IPS-NIHi7 (cell line): ENCODE data around the gene MRPL4.

Experiments
- DNase-seq: peaks from one replicate; pipeline ENCODE4 v3.0.0; 2012; ENCODE audit warnings: mixed read lengths; ENCODE audit errors: extremely low spot score

The MRPL4 gene

DNA sequence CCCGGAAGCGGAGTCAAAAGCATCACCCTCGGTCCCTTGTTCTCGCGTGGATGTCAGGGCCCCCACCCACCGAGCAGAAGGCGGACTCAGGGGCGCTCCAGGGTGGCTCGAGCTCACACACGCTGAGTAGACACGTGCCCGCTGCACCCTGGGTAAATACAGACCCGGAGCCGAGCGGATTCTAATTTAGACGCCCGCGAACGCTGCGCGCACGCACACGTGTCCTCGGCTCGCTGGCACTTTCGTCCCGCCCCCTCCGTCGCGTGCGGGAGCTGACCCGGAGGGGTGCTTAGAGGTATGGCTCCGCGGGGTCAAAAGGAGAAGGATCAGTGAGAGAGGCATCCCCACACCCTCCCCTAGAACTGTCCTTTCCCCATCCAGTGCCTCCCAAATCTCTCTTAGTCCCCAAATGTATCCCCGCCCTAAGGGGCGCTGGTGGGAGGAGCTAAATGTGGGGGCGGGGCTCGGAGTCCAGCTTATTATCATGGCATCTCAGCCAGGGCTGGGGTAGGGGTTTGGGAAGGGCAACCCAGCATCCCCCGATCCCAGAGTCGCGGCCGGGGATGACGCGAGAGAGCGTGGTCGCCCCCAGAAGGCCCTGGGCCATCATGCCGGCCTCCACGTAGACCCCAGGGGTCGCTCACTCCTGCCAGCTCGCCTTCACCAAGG, 37.3 kb downstream of the MRPL4 start:
- DNase-seq, result peak; percentile 57

DNA sequence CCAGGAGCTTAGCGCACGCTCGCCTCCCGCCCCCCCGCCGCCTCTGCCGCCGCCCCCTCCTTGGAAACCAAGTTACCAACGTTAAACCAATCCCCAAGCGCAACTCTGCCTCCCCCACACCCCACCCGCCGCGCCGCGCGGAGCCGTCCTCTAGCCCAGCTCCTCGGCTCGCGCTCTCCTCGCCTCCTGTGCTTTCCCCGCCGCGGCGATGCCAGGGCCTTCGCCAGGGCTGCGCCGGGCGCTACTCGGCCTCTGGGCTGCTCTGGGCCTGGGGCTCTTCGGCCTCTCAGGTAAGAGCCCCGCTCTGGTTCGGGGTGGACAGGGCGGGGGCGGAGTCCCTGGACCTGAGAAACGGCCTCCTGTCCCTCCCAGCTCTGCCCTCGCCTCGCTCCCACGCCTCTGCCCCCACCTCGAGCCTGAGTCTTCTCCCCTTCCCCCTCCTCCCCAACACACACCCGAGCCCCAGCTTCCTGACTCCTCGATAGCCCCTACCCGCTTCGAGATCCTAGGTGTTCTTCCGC, 37.9 kb downstream of the MRPL4 start, which contains the start of gene ICAM5:
ICAM5 (plus strand) TSS at position 117 of the 521 bp plus-strand sequence; CDS start at position 209, 92 bp downstream.
- DNase-seq, result no peak

DNA sequence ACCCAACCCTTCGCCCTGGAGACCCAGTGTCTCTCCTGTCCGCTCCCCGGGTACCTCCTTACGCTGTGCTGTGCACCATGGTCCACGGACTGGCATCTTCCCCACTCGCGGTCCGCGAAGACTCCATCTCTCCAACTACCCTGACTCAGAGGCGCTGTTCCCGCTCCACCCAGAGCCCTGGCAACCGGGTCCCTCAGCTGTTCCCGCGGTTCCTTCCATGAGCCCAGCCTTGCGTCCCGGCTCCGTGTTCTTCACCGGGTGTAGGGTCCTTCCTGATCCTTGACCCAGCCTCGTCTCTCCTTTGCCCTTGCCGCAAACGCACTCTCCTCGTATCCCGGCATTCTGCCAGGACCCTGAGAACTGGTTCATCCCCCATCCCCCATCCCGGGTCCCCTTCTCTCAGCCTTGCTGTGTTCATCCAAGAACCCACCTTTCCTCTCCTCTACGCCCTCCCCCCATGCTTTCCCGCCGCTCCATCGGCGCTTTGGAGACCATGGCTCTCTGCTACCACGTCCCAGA, 38.4 kb downstream of the MRPL4 start:
- DNase-seq, result no peak

DNA sequence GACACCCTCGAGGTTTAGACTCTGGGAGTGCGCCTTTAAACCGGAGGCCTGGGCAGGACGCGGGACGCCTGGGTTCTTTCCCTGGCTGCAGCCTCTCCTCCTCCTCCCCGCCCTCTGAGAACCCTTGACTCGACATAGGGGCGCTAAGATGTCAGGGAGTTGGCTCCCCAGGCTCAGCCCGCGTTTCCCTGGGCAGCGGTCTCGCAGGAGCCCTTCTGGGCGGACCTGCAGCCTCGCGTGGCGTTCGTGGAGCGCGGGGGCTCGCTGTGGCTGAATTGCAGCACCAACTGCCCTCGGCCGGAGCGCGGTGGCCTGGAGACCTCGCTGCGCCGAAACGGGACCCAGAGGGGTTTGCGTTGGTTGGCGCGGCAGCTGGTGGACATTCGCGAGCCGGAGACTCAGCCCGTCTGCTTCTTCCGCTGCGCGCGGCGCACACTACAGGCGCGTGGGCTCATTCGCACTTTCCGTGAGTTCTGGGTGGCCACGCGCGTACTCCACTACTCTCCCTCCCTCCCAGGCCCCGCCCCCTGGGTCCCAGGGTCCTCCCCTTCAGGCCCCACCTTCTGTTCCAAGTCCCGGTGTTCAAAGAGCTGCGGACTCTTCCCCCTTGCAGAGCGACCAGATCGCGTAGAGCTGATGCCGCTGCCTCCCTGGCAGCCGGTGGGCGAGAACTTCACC, 39.0 kb downstream of the MRPL4 start:
- peak; percentile 44 for DNase-seq

DNA sequence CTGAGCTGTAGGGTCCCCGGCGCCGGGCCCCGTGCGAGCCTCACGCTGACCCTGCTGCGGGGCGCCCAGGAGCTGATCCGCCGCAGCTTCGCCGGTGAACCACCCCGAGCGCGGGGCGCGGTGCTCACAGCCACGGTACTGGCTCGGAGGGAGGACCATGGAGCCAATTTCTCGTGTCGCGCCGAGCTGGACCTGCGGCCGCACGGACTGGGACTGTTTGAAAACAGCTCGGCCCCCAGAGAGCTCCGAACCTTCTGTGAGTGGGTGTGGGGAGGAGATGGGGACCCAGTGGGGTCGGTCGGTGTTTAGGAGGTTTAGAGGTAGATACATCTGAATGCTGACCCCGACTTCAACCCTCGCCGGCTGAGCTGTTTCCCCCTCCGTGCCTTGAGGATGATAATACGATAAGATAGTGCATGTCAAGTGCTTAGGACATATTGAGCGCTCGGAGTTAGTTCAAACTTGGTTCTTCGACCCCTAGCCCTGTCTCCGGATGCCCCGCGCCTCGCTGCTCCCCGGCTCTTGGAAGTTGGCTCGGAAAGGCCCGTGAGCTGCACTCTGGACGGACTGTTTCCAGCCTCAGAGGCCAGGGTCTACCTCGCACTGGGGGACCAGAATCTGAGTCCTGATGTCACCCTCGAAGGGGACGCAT, 39.7 kb downstream of the MRPL4 start:
- DNase-seq, result no peak

DNA sequence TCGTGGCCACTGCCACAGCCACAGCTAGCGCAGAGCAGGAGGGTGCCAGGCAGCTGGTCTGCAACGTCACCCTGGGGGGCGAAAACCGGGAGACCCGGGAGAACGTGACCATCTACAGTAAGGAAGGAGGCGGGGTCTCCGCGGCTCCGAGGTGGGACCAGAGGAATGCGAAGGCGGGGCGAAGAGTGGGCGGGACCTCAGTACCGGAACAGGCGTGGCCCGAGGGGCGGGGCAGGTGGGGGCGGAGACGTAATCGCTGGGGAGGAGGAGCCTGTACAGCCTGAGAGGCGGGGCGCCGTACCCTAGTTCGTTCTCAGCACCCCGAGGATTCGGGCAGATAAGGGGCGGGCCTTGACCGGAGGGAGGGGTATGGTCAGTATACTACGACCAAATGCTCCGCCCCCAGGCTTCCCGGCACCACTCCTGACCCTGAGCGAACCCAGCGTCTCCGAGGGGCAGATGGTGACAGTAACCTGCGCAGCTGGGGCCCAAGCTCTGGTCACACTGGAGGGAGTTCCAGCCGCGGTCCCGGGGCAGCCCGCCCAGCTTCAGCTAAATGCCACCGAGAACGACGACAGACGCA, 40.3 kb downstream of the MRPL4 start:
- DNase-seq, result peak; percentile 86

DNA sequence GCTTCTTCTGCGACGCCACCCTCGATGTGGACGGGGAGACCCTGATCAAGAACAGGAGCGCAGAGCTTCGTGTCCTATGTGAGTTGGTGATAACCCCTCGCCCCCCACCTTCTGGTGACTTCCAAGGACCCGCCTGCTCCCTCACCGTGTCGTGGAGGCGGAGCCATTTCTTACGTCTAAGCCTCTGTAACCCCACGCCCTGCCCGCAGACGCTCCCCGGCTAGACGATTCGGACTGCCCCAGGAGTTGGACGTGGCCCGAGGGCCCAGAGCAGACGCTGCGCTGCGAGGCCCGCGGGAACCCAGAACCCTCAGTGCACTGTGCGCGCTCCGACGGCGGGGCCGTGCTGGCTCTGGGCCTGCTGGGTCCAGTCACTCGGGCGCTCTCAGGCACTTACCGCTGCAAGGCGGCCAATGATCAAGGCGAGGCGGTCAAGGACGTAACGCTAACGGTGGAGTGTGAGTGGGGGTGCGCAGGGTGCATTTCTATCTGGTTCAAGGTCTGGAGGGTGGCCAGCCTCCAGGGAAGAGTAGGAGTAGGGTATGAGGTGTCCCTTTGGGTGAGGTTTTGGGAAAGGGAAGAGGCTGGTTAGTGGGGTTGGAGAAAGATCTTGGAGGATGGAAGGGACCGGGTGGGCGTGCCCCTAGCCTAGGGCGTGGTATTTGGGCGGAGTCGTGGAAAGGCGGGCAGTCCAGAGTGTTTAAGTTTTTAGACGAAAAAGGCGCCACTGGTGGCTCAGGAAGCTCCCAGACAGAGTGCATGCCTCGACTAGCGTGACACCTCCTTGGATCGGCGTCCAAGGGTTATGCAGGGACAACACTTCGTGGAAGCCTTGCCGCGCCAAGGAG, 41.0 kb downstream of the MRPL4 start:
- DNase-seq, result no peak

DNA sequence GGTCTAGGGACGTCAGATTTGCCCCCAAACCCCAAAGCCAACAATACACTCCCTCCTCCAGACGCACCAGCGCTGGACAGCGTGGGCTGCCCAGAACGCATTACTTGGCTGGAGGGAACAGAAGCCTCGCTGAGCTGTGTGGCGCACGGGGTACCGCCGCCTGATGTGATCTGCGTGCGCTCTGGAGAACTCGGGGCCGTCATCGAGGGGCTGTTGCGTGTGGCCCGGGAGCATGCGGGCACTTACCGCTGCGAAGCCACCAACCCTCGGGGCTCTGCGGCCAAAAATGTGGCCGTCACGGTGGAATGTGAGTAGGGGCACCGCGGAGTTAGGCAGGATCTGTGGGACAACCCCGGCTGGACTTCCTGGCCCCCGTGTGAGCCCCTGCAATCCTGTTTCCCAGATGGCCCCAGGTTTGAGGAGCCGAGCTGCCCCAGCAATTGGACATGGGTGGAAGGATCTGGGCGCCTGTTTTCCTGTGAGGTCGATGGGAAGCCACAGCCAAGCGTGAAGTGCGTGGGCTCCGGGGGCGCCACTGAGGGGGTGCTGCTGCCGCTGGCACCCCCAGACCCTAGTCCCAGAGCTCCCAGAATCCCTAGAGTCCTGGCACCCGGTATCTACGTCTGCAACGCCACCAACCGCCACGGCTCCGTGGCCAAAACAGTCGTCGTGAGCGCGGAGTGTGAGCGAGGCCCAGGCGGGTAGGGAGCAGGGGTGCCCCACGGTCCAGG, 41.8 kb downstream of the MRPL4 start:
- DNase-seq, result no peak

DNA sequence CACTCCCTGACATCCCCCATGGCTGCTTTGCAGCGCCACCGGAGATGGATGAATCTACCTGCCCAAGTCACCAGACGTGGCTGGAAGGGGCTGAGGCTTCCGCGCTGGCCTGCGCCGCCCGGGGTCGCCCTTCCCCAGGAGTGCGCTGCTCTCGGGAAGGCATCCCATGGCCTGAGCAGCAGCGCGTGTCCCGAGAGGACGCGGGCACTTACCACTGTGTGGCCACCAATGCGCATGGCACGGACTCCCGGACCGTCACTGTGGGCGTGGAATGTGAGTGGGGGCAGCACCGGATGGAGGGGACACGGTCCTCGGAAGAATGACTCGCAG, 42.3 kb downstream of the MRPL4 start:
- peak; percentile 61 for DNase-seq

DNA sequence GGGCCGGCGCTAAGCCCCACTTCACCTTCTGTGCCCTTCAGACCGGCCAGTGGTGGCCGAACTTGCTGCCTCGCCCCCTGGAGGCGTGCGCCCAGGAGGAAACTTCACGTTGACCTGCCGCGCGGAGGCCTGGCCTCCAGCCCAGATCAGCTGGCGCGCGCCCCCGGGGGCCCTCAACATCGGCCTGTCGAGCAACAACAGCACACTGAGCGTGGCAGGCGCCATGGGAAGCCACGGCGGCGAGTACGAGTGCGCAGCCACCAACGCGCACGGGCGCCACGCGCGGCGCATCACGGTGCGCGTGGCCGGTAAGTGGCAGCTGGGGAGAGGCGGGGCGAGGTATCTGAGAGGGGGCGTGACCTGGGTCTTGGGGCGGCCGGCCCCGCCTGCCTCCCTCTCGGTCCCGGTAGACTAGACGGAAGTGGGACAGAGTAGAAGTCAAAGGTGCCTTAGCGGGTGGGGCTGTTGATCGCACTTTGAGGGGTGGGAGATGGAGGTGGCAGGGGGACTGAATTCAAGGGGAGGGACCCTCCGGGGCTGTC, 43.4 kb downstream of the MRPL4 start:
- no peak for DNase-seq

DNA sequence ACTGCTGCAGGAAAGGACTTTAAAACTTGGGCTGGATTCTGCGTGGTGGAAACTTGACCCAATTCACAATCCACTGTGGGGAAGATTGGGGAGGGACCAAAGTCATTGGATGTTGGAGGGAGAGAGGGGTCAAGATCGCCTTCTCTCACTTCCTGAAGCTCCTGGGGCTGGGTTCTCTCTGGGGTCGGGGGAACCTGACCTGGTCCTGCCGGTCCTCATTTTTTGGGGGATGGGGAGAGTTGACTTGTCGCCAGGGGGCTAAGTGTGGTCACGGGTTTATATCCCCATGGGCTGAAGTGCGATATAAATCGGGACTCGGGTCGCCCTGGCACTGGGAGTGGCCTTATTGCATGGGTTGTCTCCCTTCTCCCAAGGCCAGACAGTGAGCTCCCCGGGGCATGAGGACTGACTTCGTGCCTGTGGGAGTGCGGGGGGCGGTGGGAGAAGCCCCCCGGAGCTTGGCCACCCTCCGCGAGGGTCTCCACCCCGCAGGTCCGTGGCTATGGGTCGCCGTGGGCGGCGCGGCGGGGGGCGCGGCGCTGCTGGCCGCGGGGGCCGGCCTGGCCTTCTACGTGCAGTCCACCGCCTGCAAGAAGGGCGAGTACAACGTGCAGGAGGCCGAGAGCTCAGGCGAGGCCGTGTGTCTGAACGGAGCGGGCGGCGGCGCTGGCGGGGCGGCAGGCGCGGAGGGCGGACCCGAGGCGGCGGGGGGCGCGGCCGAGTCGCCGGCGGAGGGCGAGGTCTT, 44.0 kb downstream of the MRPL4 start:
- peak; percentile 61 for DNase-seq

DNA sequence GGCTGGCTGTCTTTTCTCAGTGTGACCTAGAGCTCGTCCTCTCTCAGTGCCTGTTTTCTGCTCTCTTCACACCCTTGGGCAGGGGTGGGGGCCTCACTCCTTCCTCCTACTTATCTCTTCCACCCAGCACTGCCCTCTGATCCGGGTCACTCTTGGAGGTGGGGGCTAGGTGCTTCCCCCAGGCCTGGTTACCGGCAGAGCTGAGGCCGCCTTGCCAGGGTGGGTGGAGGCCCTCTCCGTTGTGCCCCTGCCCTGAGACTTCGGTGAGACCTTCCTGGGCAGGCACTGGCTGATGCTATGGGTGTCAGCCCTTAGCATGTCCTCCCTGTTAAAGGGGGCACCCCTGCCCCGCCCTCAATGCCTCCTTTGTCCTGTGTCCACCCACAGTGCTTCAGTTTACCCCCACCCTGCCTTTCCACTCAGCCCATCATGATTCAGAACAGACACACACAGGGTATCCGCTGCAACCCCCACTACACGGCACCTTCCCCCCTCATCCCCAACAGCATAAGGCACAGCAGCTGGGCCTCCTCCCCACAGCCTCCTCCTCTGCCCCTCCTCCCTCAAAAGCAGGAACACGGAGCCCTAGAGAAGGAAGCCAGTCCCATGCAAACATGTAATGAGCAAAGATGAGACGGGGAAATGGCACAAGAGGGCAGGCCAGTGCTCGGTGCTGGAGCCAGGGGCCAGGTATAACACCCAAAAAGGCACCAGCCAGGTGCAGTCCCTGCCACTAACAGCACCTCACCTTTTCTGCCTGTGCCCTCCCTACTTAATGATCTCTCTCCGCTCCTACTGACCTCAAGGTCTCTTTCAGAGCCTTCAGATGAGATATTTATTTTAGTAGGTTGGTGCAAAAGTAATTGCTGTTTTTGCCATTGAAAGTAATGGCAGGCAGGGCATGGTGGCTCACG, 47.8 kb downstream of the MRPL4 start:
- DNase-seq, result no peak

DNA sequence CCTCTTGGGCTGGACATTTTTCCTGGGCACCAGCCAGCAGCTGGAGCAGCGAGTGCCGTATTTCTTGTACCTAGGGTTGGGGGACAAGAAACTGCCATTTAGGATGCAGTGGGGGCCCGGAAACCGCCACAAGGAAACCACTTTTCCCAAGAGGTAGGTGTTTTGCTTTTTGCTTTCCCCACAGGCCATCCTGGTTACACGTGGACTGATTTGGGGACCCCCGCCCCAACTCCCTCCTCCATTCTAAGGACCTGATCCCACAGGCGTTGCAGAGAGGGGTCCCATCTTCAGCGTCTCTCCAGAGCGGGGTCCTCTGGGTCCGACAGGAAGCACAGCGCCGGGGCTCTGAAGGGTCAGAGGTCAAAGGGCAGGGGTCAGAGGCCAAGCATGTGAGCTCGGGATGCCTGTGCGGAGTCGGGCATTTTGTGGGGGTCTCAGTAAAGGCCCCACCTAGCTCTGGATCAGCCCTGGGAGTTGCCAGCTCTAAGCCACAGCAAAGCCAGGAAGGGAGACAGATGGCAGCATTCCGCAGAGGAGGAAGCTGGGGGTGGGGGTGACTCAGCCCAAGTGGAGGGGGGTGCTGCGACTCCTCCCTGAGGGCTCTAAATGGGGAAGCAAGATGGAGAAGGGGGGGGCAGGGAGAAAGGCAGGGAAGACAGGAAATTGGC, 53.3 kb downstream of the MRPL4 start:
- no peak for DNase-seq

DNA sequence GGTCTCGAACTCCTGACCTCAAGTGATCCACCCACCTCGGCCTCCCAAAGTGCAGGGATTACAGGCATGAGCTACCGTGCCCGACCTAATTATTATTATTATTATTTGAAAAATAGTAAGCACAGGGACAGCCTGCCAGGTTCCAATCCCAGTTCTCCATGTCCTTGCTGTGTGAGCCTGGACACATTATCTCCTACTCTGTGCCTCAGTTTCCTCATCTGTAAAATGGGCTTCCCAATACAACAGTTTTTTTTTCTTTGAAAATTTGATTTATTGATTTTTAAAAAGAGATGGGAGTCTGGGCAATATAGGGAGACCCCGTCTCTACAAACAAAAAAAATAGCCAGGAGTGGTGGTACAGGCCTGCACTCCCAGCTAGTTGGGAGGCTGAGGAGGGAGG, 54.3 kb downstream of the MRPL4 start:
- DNase-seq, result no peak

DNA sequence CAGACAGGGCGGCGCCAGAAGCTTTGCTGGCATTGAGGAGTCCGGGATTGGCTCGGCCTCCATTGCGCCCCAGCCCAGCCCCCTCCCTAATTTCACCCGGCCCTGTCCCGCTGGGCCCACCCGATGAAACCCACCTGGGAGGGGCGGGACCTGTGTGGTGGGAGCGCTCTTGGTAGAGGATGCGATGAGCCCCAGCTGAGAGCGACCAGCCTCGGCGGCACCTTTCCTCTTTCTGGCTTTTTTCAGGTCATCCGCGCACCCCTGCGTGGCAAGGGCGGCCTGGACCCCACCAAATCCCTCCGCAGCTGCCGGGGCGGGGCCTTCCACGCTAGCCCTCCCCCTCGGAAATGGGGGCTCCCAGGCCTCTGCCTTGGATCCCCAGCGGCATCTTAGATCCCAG, 57.4 kb downstream of the MRPL4 start, which contains the start of gene ZGLP1:
ZGLP1 (minus strand) TSS at position 393 of the 400 bp plus-strand sequence.
- no peak for DNase-seq
